ENCODE results near the gene KANSL1. TPM values are rescaled to one million over a fixed set of nuclear protein-coding genes. Genes with fewer than 3 reads are reported as not detected.

KANSL1 gene
- total and polyA plus RNA-seq, 2 of the 4 experiments (the other 2 are of a cell fraction) = 19.1 to 49.6 TPM

GRCh38 chr17:45984368-45984767 is 208.9 kb downstream of the KANSL1 start:
- H3K9me3 ChIP-seq (ENCODE audit: control insufficient read depth, insufficient read depth, low read length) = no peaks in the 10 kb centered on the region
- H2BK15ac ChIP-seq (ENCODE audit: low read depth, low read length) = no peak overlapping the region
- H3K4me3 ChIP-seq (ENCODE audit: insufficient read depth, low read depth, low read length) = no peak overlapping the region
- H2AK9ac ChIP-seq (replicated peaks; ENCODE audit: low read depth, low read length, poor library complexity) = no peak overlapping the region
- no peak overlapping the region for H2AK5ac ChIP-seq (ENCODE audit: low read depth, low read length)
- H3K79me1 ChIP-seq (ENCODE audit: low read depth in 1 of 2, low read length in 2 of 2) = no peaks in the 10 kb centered on the region
- BruUV-seq (replicated peaks) = no TSS peak
- H3K56ac ChIP-seq (ENCODE audit: extremely low read depth, insufficient read depth, low read length) = no peak overlapping the region
- no peak overlapping the region for H3K23ac ChIP-seq (ENCODE audit: low read depth, low read length)
- H3K36me3 ChIP-seq (ENCODE audit: control insufficient read depth, insufficient read depth, low read length) = no peaks in the 10 kb centered on the region
- H4K91ac ChIP-seq (ENCODE audit: insufficient read depth, low read depth, low read length) = no peak overlapping the region
- H2BK5ac ChIP-seq (ENCODE audit: low read depth, low read length, poor library complexity, severe bottlenecking) = no peak overlapping the region
- no peaks in the 10 kb centered on the region for H3K9me1 ChIP-seq (ENCODE audit: insufficient read depth, low read length)
- in situ Hi-C loops (cut with MboI; ENCODE audit: low sequenced_read_pairs) (no loop called here), intact Hi-C loops (cut with micrococcal nuclease) (no loop called here), dilution Hi-C loops (cut with HindIII; ENCODE audit: low sequenced_read_pairs, unreplicated experiment) (no loop called here)
- no peaks in the 10 kb centered on the region for H3K4me1 ChIP-seq (ENCODE audit: control insufficient read depth, insufficient read depth, low read length)
- ATAC-seq (ENCODE audit: low read depth) = no peak
- H3K9ac ChIP-seq (ENCODE audit: low read depth, low read length) = no peak overlapping the region
- H3K4me2 ChIP-seq (ENCODE audit: low read depth, low read length) = no peak overlapping the region
- TF ChIP-seq MAZ (IDR thresholded peaks at IDR 0.05; ENCODE audit: borderline replicate concordance, low read depth, low read length) = no peak
- H3K27me3 ChIP-seq (ENCODE audit: control insufficient read depth, insufficient read depth, low read length) = peaks cover 56% of the 10 kb centered on the region
- no peak for DNase-seq
- H3K18ac ChIP-seq (ENCODE audit: low read depth, low read length) = no peak overlapping the region
- no peak overlapping the region for H2BK20ac ChIP-seq (ENCODE audit: low read depth, low read length)
- H3K14ac ChIP-seq (replicated peaks; ENCODE audit: low read depth, low read length) = no peak overlapping the region
- CTCF ChIA-PET = no interaction called here
- no peak overlapping the region for H4K8ac ChIP-seq (ENCODE audit: low read depth in 2 of 2, low read length in 2 of 2)
- H2AFZ ChIP-seq (replicated peaks; ENCODE audit: low read length, poor library complexity) = no peak overlapping the region
- H3K27ac ChIP-seq (ENCODE audit: insufficient read depth, low read length) = no peak overlapping the region
- WGBS, 2 experiments (ENCODE audit: extremely low coverage in 2 of 2, insufficient read length in 1 of 2) = 56% methylated on average over 5 of the region's 5 CpGs; no CpG with 5 or more reads in 1 of the 2 experiments
- no peaks in the 10 kb centered on the region; the same call in 1 of the 2 replicates for H4K20me1 ChIP-seq (ENCODE audit: insufficient read depth, low read length)
- POLR2A ChIA-PET (ENCODE audit: unreplicated experiment) = no interaction called here
- H4K5ac ChIP-seq (ENCODE audit: low read depth, low read length) = no peak overlapping the region
- H2BK120ac ChIP-seq (ENCODE audit: low read depth, low read length) = no peak overlapping the region
- H3K4ac ChIP-seq (ENCODE audit: low read depth, low read length) = no peak overlapping the region

Measured in IMR-90 (cell line).